Endothelial cell of umbilical vein (primary cell): Measurements from ENCODE around the gene ACTR8. TPM values are rescaled to one million over a fixed set of nuclear protein-coding genes. Genes with fewer than 3 reads are reported as not detected.
A peak's percentile ranks its signal among the peaks of the same experiment; 100 is the strongest.

ENCODE experiments used
- BruUV-seq: library from RNA; stranded (reverse); fragments of 400-500 nt; replicated peaks from 2 replicates; lab custom pipeline; 2021; lab: Mats Ljungman, UMichigan
- CTCF ChIA-PET: fragments of 300-600, 350-600 bp; sonication (Branson Sonifier 250); formaldehyde crosslinking; loops from one replicate; lab custom pipeline; 2021; ENCODE audit warnings: antibody characterized with exemption, inconsistent platforms; lab: Charles Lee
- POLR2A ChIA-PET: fragments of 300-600, 350-600 bp; sonication (Branson Sonifier 250); formaldehyde crosslinking; loops from one replicate; lab custom pipeline; 2021; ENCODE audit warnings: antibody characterized with exemption, inconsistent platforms; lab: Charles Lee
- DNase-seq: peaks from one replicate; pipeline ENCODE4 v3.0.0-alpha.2; 2011; ENCODE audit warnings: low read depth, low spot score
- FAIRE-seq: peaks from 2 replicates; lab custom pipeline; 2011; peaks lifted over from hg19 to GRCh38; lab: Jason Lieb, UNC
- H2AFZ ChIP-seq: 2 replicates; pipeline ENCODE4 v1.6.0; 2012; ENCODE audit warnings: low read depth, low read length, control low read depth, inconsistent platforms
- H3K27ac ChIP-seq: 2 replicates; pipeline ENCODE4 v1.5.1; 2011; ENCODE audit warnings: low read depth, mild to moderate bottlenecking, control low read depth, low read length, moderate library complexity; ENCODE audit not compliant: insufficient read depth
- H3K27me3 ChIP-seq, 2 experiments: 2 replicates each; pipeline versions ENCODE4 v1.6.0 to v1.6.1; 2011; ENCODE audit warnings: low read length in 2 of 2, mixed read lengths in 1 of 2; ENCODE audit not compliant: control insufficient read depth in 2 of 2, insufficient read depth in 2 of 2
- H3K36me3 ChIP-seq, 2 experiments: 2 replicates in 1 of 2; 3 replicates in 1 of 2; pipeline ENCODE4 v1.5.1; 2011; ENCODE audit warnings: low read length in 2 of 2, mild to moderate bottlenecking in 1 of 2, moderate library complexity in 1 of 2; ENCODE audit not compliant: control insufficient read depth in 2 of 2, insufficient read depth in 2 of 2; ENCODE audit errors: extremely low read depth in 1 of 2
- H3K4me1 ChIP-seq: 3 replicates; pipeline ENCODE4 v1.5.1; 2011; ENCODE audit warnings: mild to moderate bottlenecking, low read length; ENCODE audit not compliant: control insufficient read depth, insufficient read depth; ENCODE audit errors: extremely low read depth
- H3K4me2 ChIP-seq: 2 replicates; pipeline ENCODE4 v1.6.1; 2011; ENCODE audit warnings: low read length, control low read depth, mixed read lengths; ENCODE audit not compliant: insufficient read depth
- H3K4me3 ChIP-seq, 3 experiments: fragments of 200-600 bp in 1 of 3; sonication (generic), shearing (Covaris generic) in 1 of 3; replicated peaks in 1 of 3; 2 replicates each; pipeline ENCODE4 v1.5.1; 2011 to 2016; ENCODE audit warnings: control low read depth in 3 of 3, low read length in 3 of 3, mild to moderate bottlenecking in 2 of 3, inconsistent platforms in 1 of 3, low read depth in 1 of 3, moderate library complexity in 1 of 3; ENCODE audit not compliant: insufficient read depth in 1 of 3
- H3K79me2 ChIP-seq: 2 replicates; pipeline ENCODE4 v1.6.0; 2012; ENCODE audit warnings: low read length, inconsistent platforms; ENCODE audit not compliant: control insufficient read depth, insufficient read depth
- H3K9ac ChIP-seq: replicated peaks from 2 replicates; pipeline ENCODE3; 2011; ENCODE audit warnings: low read length, control low read depth; ENCODE audit not compliant: insufficient read depth; ENCODE audit errors: extremely low read depth
- H3K9me1 ChIP-seq: replicated peaks from 3 replicates; pipeline ENCODE4 v1.6.0; 2011; ENCODE audit warnings: mild to moderate bottlenecking, low read length; ENCODE audit not compliant: control insufficient read depth, insufficient read depth; ENCODE audit errors: extremely low read depth
- H3K9me3 ChIP-seq: replicated peaks from 2 replicates; pipeline ENCODE4 v1.5.1; 2012; ENCODE audit warnings: low read length, inconsistent platforms; ENCODE audit not compliant: control insufficient read depth, insufficient read depth
- H4K20me1 ChIP-seq: replicated peaks from 2 replicates; pipeline ENCODE3; 2011; ENCODE audit warnings: mild to moderate bottlenecking, low read length; ENCODE audit not compliant: control insufficient read depth, insufficient read depth; ENCODE audit errors: extremely low read depth
- CTCF ChIP-seq, 2 donors: IDR thresholded peaks; 1 replicate in 1 of 2; 2 replicates in 1 of 2; pipeline ENCODE4 v1.5.1; 2011; ENCODE audit warnings: low read length in 2 of 2, mild to moderate bottlenecking in 2 of 2, moderate library complexity in 2 of 2, control low read depth in 1 of 2, inconsistent platforms in 1 of 2, low read depth in 1 of 2; ENCODE audit not compliant: insufficient read depth in 1 of 2; ENCODE audit errors: extremely low read depth in 1 of 2
- EZH2 ChIP-seq: IDR thresholded peaks from 2 replicates; pipeline ENCODE4 v1.6.1; 2012; ENCODE audit warnings: borderline replicate concordance, low read depth, mild to moderate bottlenecking, moderate library complexity, low read length, inconsistent platforms; ENCODE audit not compliant: severe bottlenecking
- FOS ChIP-seq: IDR thresholded peaks from 2 replicates; pipeline ENCODE4 v1.6.1; 2011; ENCODE audit warnings: mild to moderate bottlenecking, low read length, moderate library complexity, borderline replicate concordance; ENCODE audit not compliant: insufficient read depth
- GATA2 ChIP-seq: IDR thresholded peaks from 2 replicates; pipeline ENCODE4 v1.7.0; 2011; ENCODE audit warnings: low read depth, mild to moderate bottlenecking, moderate library complexity, mixed read lengths, low read length; ENCODE audit not compliant: insufficient read length, insufficient read depth
- MYC ChIP-seq: IDR thresholded peaks from one replicate; pipeline ENCODE4 v1.6.1; 2011; ENCODE audit warnings: mild to moderate bottlenecking, low read depth, low read length
- POLR2A ChIP-seq: IDR thresholded peaks from 2 replicates; pipeline ENCODE4 v1.6.1; 2012; ENCODE audit warnings: low read depth, mild to moderate bottlenecking, control low read depth, low read length
- POLR2AphosphoS5 ChIP-seq: IDR thresholded peaks from 2 replicates; pipeline ENCODE4 v1.6.1; 2012; ENCODE audit warnings: low read depth, mild to moderate bottlenecking, control low read depth, low read length, moderate library complexity; ENCODE audit not compliant: insufficient read depth
- dilution Hi-C: fragments of 300-500 bp; cut with MboI; formaldehyde crosslinking; loops from one replicate; pipeline ENCODE4 v1.15.0; 2019; ENCODE audit warnings: low sequenced_read_pairs; ENCODE audit not compliant: extremely low pct_ligation_motif_present
- intact Hi-C: fragments of 100-400 bp; cut with micrococcal nuclease; formaldehyde crosslinking; loops from one replicate; pipeline ENCODE4 v1.10.0; 2022
- polyA plus RNA-seq, 4 experiments: library from polyadenylated mRNA; depleted of rRNA in 3 of 4; stranded (reverse) in 3 of 4; unstranded in 1 of 4; fragments of >200 nt; gene quantifications; 2 replicates each; pipeline versions ENCODE4 v1.2.1 to v1.2.3, GENCODE V29; 2011 to 2012; ENCODE audit warnings: missing spikeins in 1 of 4
- total RNA-seq: library from RNA; stranded (reverse); gene quantifications from 2 replicates; pipeline ENCODE4 v1.2.3, GENCODE V29; 2021

The ACTR8 gene
- total and polyA plus RNA-seq, 2 donors (not counting 3 experiments of a cell fraction or from before 2014, with no cell fraction given), result 14.4 to 42.0 TPM

DNA sequence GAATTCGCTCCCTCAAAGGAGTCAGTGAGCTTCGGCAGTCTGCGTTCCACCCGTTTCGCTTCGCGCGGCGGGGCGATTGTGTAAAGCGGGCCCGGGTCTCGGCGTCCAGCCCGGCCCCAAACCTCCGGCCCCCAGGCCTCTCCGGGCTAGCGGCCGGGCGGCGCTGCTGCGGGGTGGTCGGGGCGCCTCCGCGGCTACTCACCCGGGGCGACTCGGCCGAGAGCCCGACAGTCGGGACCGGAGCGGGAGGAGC lies 36.1 kb downstream of the ACTR8 start:
- no TSS peak for BruUV-seq
- Histone ChIP-seq H3K9me1 (no peaks in the 10 kb centered on the region), H3K79me2 (no peaks in the 10 kb centered on the region), H3K4me2 (peak overlapping the region; percentile 33), H2AFZ (peak overlapping the region; percentile 14), H3K4me3 (peak overlapping the region in 1 of 3 experiments; percentile 36), H3K9ac (no peak overlapping the region), H4K20me1 (no peaks in the 10 kb centered on the region), H3K4me1 (no peaks in the 10 kb centered on the region), H3K27me3 (peaks cover 30 to 32% of the 10 kb centered on the region in 2 experiments), H3K9me3 (no peaks in the 10 kb centered on the region), H3K27ac (no peak overlapping the region), H3K36me3 (no peaks in the 10 kb centered on the region)
- intact Hi-C loops, result no loop called here
- POLR2A ChIA-PET, result no interaction called here
- FAIRE-seq (no peak), DNase-seq (no peak)
- CTCF ChIA-PET, result no interaction called here
- dilution Hi-C loops, result no loop called here
- no peak for TF ChIP-seq POLR2A
- peak; percentile 91 for TF ChIP-seq EZH2
- TF ChIP-seq POLR2AphosphoS5, result no peak
- TF ChIP-seq MYC, result no peak

DNA sequence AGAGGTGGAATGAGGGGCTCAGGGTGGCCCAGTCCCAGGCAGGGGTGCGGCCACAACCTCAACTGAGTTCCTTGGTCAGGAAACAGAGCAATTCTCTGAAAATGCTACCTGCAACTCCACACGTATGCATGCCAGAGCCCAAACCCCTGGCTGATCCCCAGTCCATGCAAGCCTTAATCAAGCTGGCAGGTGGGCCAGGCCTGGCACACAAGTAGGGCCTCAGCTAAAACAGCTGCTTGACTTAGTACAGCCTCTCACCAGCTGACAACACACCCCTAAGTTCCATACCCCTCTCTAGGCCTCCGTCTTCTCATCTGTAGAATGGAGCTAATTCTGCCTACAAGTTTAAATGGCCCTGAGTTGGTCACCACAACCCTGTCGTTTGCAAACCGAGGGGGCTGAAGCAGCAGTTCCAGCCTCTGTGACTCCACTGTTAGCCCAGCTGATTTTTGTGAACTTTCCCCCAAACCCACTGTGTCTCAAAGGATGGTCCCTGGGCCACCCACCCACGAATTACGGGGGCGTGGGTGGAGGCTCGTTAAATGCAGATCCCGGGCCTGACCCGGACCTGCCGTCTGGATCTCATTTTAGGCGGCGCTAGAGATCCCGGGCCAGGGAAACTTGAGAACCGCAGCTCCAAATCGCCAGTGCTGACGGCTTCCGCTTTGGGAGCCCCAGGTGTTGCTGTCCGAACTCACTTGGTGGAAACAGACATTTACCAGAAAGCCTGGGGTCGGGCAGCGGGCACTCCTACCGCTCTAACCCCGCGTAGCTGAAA lies 36.7 kb downstream of the ACTR8 start:
- Histone ChIP-seq H3K27ac (no peak overlapping the region), H3K4me1 (no peaks in the 10 kb centered on the region), H3K4me2 (peak overlapping the region; percentile 33), H4K20me1 (no peaks in the 10 kb centered on the region), H3K9me3 (no peaks in the 10 kb centered on the region), H2AFZ (peak overlapping the region; percentile 14), H3K9ac (no peak overlapping the region), H3K36me3 (no peaks in the 10 kb centered on the region), H3K79me2 (no peaks in the 10 kb centered on the region), H3K9me1 (no peaks in the 10 kb centered on the region), H3K27me3 (peaks cover 30 to 32% of the 10 kb centered on the region in 2 experiments), H3K4me3 (peak overlapping the region in 1 of 3 experiments; percentile 36)
- peak; percentile 17 for DNase-seq
- intact Hi-C loops, result no loop called here
- TF ChIP-seq GATA2, result no peak
- no peak for TF ChIP-seq MYC
- no peak for TF ChIP-seq FOS
- peak in 1 of 2 donors; percentile 14 for TF ChIP-seq CTCF (IDR thresholded peaks at IDR 0.05; ENCODE audit: extremely low read depth in 1 of 2, insufficient read depth in 1 of 2, low read depth in 1 of 2, low read length in 2 of 2)
- no peak for TF ChIP-seq POLR2A
- POLR2A ChIA-PET, result no interaction called here
- FAIRE-seq, result no peak
- BruUV-seq, result no TSS peak
- CTCF ChIA-PET, result interaction anchor here (1.0 kb wide), 1 partner anchor 23 kb away, joined by 3 read pairs; no protein-coding TSS in a partner anchor
- dilution Hi-C loops, result no loop called here
